H1 (cell line): ENCODE results near the gene PIM2. TPM values are rescaled to one million over a fixed set of nuclear protein-coding genes. Genes with fewer than 3 reads are reported as not detected.
A peak's percentile ranks its signal among the peaks of the same experiment; 100 is the strongest.

Source experiments
- CTCF ChIA-PET: fragments of 300-600 bp; sonication (Branson Sonifier 250); formaldehyde crosslinking; loops from one replicate; lab custom pipeline; 2021; ENCODE audit not compliant: partially characterized antibody; lab: Charles Lee
- POLR2A ChIA-PET: fragments of 300-600 bp; sonication (Branson Sonifier 250); formaldehyde crosslinking; loops from one replicate; lab custom pipeline; 2021; ENCODE audit warnings: inconsistent platforms; ENCODE audit not compliant: partially characterized antibody; lab: Charles Lee
- DNase-seq, 2 experiments: peaks; one replicate each; pipeline versions ENCODE4 v3.0.0 to v3.0.0-alpha.2; 2010 to 2022; ENCODE audit warnings: low spot score in 2 of 2, low read depth in 1 of 2, mixed read lengths in 1 of 2
- FAIRE-seq: peaks from 2 replicates; lab custom pipeline; 2011; peaks lifted over from hg19 to GRCh38; lab: Jason Lieb, UNC
- H2AFZ ChIP-seq: 2 replicates; pipeline ENCODE4 v1.8.1; 2012; ENCODE audit warnings: low read length, inconsistent platforms
- H2AK5ac ChIP-seq: 2 replicates; pipeline ENCODE4 v1.6.1; 2013; ENCODE audit warnings: low read depth, low read length
- H2BK120ac ChIP-seq: replicated peaks from 2 replicates; pipeline ENCODE3; 2013; ENCODE audit warnings: low read depth, low read length, inconsistent platforms
- H2BK12ac ChIP-seq: 2 replicates; pipeline ENCODE4 v1.6.1; 2013; ENCODE audit warnings: low read depth, low read length
- H2BK15ac ChIP-seq: 2 replicates; pipeline ENCODE4 v1.6.1; 2013; ENCODE audit warnings: low read length
- H2BK20ac ChIP-seq: 2 replicates; pipeline ENCODE4 v1.6.1; 2013; ENCODE audit warnings: low read length
- H2BK5ac ChIP-seq: 2 replicates; pipeline ENCODE4 v1.6.1; 2013; ENCODE audit warnings: low read depth, low read length
- H3K14ac ChIP-seq: 2 replicates; pipeline ENCODE4 v1.6.1; 2013; ENCODE audit warnings: inconsistent platforms; ENCODE audit not compliant: insufficient read length
- H3K18ac ChIP-seq: 2 replicates; pipeline ENCODE4 v1.6.1; 2013; ENCODE audit warnings: low read length; ENCODE audit errors: extremely low read depth
- H3K23ac ChIP-seq: 2 replicates; pipeline ENCODE4 v1.6.1; 2013; ENCODE audit warnings: inconsistent platforms; ENCODE audit not compliant: insufficient read length
- H3K23me2 ChIP-seq: 2 replicates; pipeline ENCODE4 v1.6.1; 2013; ENCODE audit warnings: low read depth, low read length
- H3K27ac ChIP-seq: 2 replicates; pipeline ENCODE4 v1.6.1; 2011; ENCODE audit warnings: low read depth, low read length, inconsistent platforms
- H3K27me3 ChIP-seq, 4 experiments: replicated peaks in 1 of 4; 1 replicate in 1 of 4; 2 replicates in 3 of 4; pipeline versions ENCODE4 v1.6.1 to v1.8.1; 2011 to 2013; ENCODE audit warnings: low read length in 3 of 4, mild to moderate bottlenecking in 3 of 4, inconsistent platforms in 2 of 4, mixed read lengths in 2 of 4, moderate library complexity in 1 of 4; ENCODE audit not compliant: control insufficient read depth in 3 of 4, insufficient read depth in 3 of 4; ENCODE audit errors: extremely low read depth in 1 of 4
- H3K36me3 ChIP-seq, 4 experiments: 2 replicates each; pipeline versions ENCODE4 v1.6.1 to v1.8.1; 2011 to 2013; ENCODE audit warnings: mild to moderate bottlenecking in 4 of 4, low read length in 3 of 4, moderate library complexity in 2 of 4, control low read depth in 1 of 4, inconsistent platforms in 1 of 4; ENCODE audit not compliant: insufficient read depth in 4 of 4, control insufficient read depth in 2 of 4
- H3K4ac ChIP-seq: replicated peaks from 2 replicates; pipeline ENCODE3; 2013; ENCODE audit warnings: low read length, low read depth, mixed read lengths, inconsistent platforms; ENCODE audit not compliant: insufficient read length
- H3K4me1 ChIP-seq, 4 experiments: replicated peaks in 1 of 4; 1 replicate in 1 of 4; 2 replicates in 3 of 4; pipeline versions ENCODE4 v1.6.1 to v1.8.1; 2011 to 2013; ENCODE audit warnings: low read length in 3 of 4, inconsistent platforms in 2 of 4, mixed read lengths in 1 of 4; ENCODE audit not compliant: insufficient read depth in 4 of 4, control insufficient read depth in 3 of 4
- H3K4me2 ChIP-seq, 2 experiments: 2 replicates each; pipeline versions ENCODE4 v1.6.1 to v1.8.1; 2011 to 2013; ENCODE audit warnings: low read depth in 2 of 2, low read length in 2 of 2, control low read depth in 1 of 2, inconsistent platforms in 1 of 2, mild to moderate bottlenecking in 1 of 2; ENCODE audit not compliant: insufficient read depth in 1 of 2
- H3K4me3 ChIP-seq, 4 experiments: fragments of 200-600, 300-600 bp in 1 of 4; sonication (generic), shearing (Covaris generic), sonication (Bioruptor Twin) in 1 of 4; 2 replicates each; pipeline versions ENCODE4 v1.5.1 to v1.8.1; 2011 to 2016; ENCODE audit warnings: low read length in 4 of 4, low read depth in 3 of 4, control low read depth in 2 of 4, inconsistent platforms in 2 of 4, mild to moderate bottlenecking in 2 of 4, mixed read lengths in 1 of 4, moderate library complexity in 1 of 4; ENCODE audit not compliant: insufficient read depth in 2 of 4; ENCODE audit errors: extremely low read depth in 1 of 4
- H3K56ac ChIP-seq: replicated peaks from 2 replicates; pipeline ENCODE3; 2013; ENCODE audit warnings: low read depth, mild to moderate bottlenecking, mixed read lengths, low read length, inconsistent platforms; ENCODE audit not compliant: insufficient read length
- H3K79me1 ChIP-seq: 2 replicates; pipeline ENCODE4 v1.6.1; 2013; ENCODE audit warnings: low read depth, low read length, control low read depth
- H3K79me2 ChIP-seq, 2 experiments: 2 replicates each; pipeline versions ENCODE4 v1.6.1 to v1.8.1; 2012 to 2013; ENCODE audit warnings: low read length in 2 of 2, mild to moderate bottlenecking in 2 of 2, inconsistent platforms in 1 of 2; ENCODE audit not compliant: insufficient read depth in 2 of 2, control insufficient read depth in 1 of 2
- H3K9ac ChIP-seq, 4 experiments: replicated peaks in 1 of 4; 1 replicate in 1 of 4; 2 replicates in 3 of 4; pipeline versions ENCODE4 v1.6.1 to v1.8.1; 2011 to 2013; ENCODE audit warnings: low read depth in 3 of 4, low read length in 3 of 4, control low read depth in 2 of 4, mild to moderate bottlenecking in 2 of 4, moderate library complexity in 2 of 4, inconsistent platforms in 1 of 4; ENCODE audit errors: extremely low read depth in 1 of 4
- H3K9me3 ChIP-seq, 2 experiments: 2 replicates each; pipeline versions ENCODE4 v1.6.1 to v1.8.1; 2012 to 2013; ENCODE audit warnings: mild to moderate bottlenecking in 2 of 2, moderate library complexity in 2 of 2, control low read depth in 1 of 2, inconsistent platforms in 1 of 2, low read depth in 1 of 2, low read length in 1 of 2, mixed read lengths in 1 of 2; ENCODE audit not compliant: insufficient read depth in 2 of 2
- H4K20me1 ChIP-seq, 2 experiments: replicated peaks in 1 of 2; 2 replicates each; pipeline versions ENCODE3 to v1.8.1; 2011 to 2013; ENCODE audit warnings: inconsistent platforms in 2 of 2, low read length in 2 of 2, mild to moderate bottlenecking in 1 of 2; ENCODE audit not compliant: insufficient read depth in 2 of 2, control insufficient read depth in 1 of 2
- H4K5ac ChIP-seq: 2 replicates; pipeline ENCODE4 v1.6.1; 2013; ENCODE audit warnings: low read length, low read depth, mixed read lengths, inconsistent platforms; ENCODE audit not compliant: insufficient read length
- H4K8ac ChIP-seq: 2 replicates; pipeline ENCODE4 v1.8.0; 2013; ENCODE audit warnings: mild to moderate bottlenecking, moderate library complexity, low read length, inconsistent platforms; ENCODE audit not compliant: insufficient read depth; ENCODE audit errors: extremely low read depth
- H4K91ac ChIP-seq: replicated peaks from 2 replicates; pipeline ENCODE3; 2013; ENCODE audit warnings: low read length, mixed read lengths, inconsistent platforms; ENCODE audit not compliant: insufficient read length
- RAD21 ChIP-seq, 2 experiments: IDR thresholded peaks in 1 of 2; conservative IDR thresholded peaks in 1 of 2; 2 replicates each; pipeline ENCODE4 v1.6.1; 2011; ENCODE audit warnings: low read depth in 2 of 2, low read length in 2 of 2, improper control_type of control experiment in 1 of 2, inconsistent platforms in 1 of 2, mild to moderate bottlenecking in 1 of 2, moderate library complexity in 1 of 2
- RXRA ChIP-seq: IDR thresholded peaks from 2 replicates; pipeline ENCODE4 v1.6.1; 2011; ENCODE audit warnings: low read depth, mild to moderate bottlenecking, low read length, moderate library complexity; ENCODE audit not compliant: insufficient read depth
- SIN3A ChIP-seq, 2 experiments: IDR thresholded peaks in 1 of 2; conservative IDR thresholded peaks in 1 of 2; 2 replicates each; pipeline ENCODE4 v1.6.1; 2011 to 2012; ENCODE audit warnings: low read length in 2 of 2, improper control_type of control experiment in 1 of 2, low read depth in 1 of 2, mild to moderate bottlenecking in 1 of 2
- WGBS, 2 experiments: shearing (Covaris generic) in 1 of 2; methylation state at CpG; one replicate each; pipeline versions ENCODE4 v1.1.6 to v1.1.7; 2013 to 2015; ENCODE audit warnings: low lambda C conversion rate in 2 of 2, mixed read lengths in 2 of 2, inconsistent platforms in 1 of 2, low coverage in 1 of 2, missing lambda C conversion rate in 1 of 2; ENCODE audit not compliant: insufficient replicate concordance in 2 of 2, insufficient coverage in 1 of 2, insufficient read length in 1 of 2; ENCODE audit errors: extremely low coverage in 1 of 2, missing lambda C conversion rate in 1 of 2; 5-methylcytosine and 5-hydroxymethylcytosine counted together
- polyA plus RNA-seq, 7 experiments: library from polyadenylated mRNA; depleted of rRNA in 3 of 7; stranded (reverse) in 5 of 7; unstranded in 2 of 7; fragments of >200 nt in 5 of 7; fragments of 200-250 nt in 2 of 7; gene quantifications; 1 replicate in 5 of 7; 2 replicates in 1 of 7; 4 replicates in 1 of 7; pipeline versions ENCODE4 v1.2.1 to v1.2.3, GENCODE V29; 2011 to 2013; ENCODE audit warnings: missing spikeins in 2 of 7, mixed read lengths in 2 of 7
- total RNA-seq: library from RNA; stranded (reverse); fragmentation: NEBNext Ultra II Directional; extraction: Animal tissue kit (Norgen Biotek cat#: 25700); gene quantifications from 2 replicates; pipeline ENCODE4 v1.2.1, GENCODE V29; 2021
- TF ChIP-seq, protein P1 (sequence below), 3 experiments: IDR thresholded peaks; 1 replicate in 2 of 3; 2 replicates in 1 of 3; pipeline versions ENCODE4 v1.5.1 to v1.6.1; 2011; ENCODE audit warnings: low read length in 3 of 3, mild to moderate bottlenecking in 3 of 3, inconsistent platforms in 2 of 3, low read depth in 1 of 3, moderate library complexity in 1 of 3; ENCODE audit not compliant: insufficient read depth in 1 of 3; ENCODE audit errors: control extremely low read depth in 1 of 3

The PIM2 gene
- total and polyA plus RNA-seq, 2 of the 8 experiments (the other 6 are each of a cell fraction or from before 2014, with no cell fraction given), result 180 to 203 TPM

GRCh38 chrX:48937054-48937907, 18.5 kb upstream of the PIM2 start:
- DNase-seq (peak in 1 of 2 experiments; percentile 52), FAIRE-seq (peak; percentile 95)
- Histone ChIP-seq H3K4me2 (peak overlapping the region; percentile 3 to 47; a peak in 3 of 4 replicates), H3K23me2 (no peaks in the 10 kb centered on the region; the same call in 1 of the 2 replicates), H2BK5ac (no peak overlapping the region; the same call in 1 of the 2 replicates), H3K27ac (peak overlapping the region; percentile 68), H2BK20ac (no peak overlapping the region), H2BK12ac (no peak overlapping the region), H4K8ac (no peak overlapping the region), H3K9ac (no peak overlapping the region), H3K27me3 (no peaks in the 10 kb centered on the region), H4K91ac (no peak overlapping the region), H2AFZ (no peak overlapping the region), H2AK5ac (no peak overlapping the region), H3K18ac (no peak overlapping the region), H3K14ac (no peak overlapping the region), H3K23ac (no peak overlapping the region), H3K36me3 (peaks cover 0 to 18% (median 7%) of the 10 kb centered on the region in 4 experiments; a peak in 6 of 8 replicates), H3K4ac (no peak overlapping the region), H3K4me1 (peaks cover 0 to 12% (median 3%) of the 10 kb centered on the region in 4 experiments; a peak in 6 of 7 replicates), H3K79me2 (peaks cover 0 to 54% of the 10 kb centered on the region in 2 experiments; a peak in 2 of 4 replicates), H4K20me1 (peaks cover 0 to 2% of the 10 kb centered on the region in 2 experiments), H2BK15ac (no peak overlapping the region), H3K4me3 (peak overlapping the region in 1 of 4 experiments; percentile 42; a peak in 2 of 8 replicates), H4K5ac (peak overlapping the region; percentile 16), H3K9me3 (no peaks in the 10 kb centered on the region), H2BK120ac (no peak overlapping the region), H3K79me1 (no peaks in the 10 kb centered on the region), H3K56ac (no peak overlapping the region)
- ChIA-PET CTCF (interaction anchor here (0.6 to 3.1 kb wide), 12 partner anchors 9 to 175 kb away, joined by 3 to 20 read pairs (median 4); partner anchors contain the start of genes PQBP1 and TIMM17B), POLR2A (interaction anchor here (1.0 to 21.5 kb wide), 8 partner anchors 11 to 110 kb away, joined by 3 to 572 read pairs (median 4); partner anchors contain the start of genes OTUD5, PIM2, PQBP1 and SLC35A2)
- WGBS, 2 experiments, result 20% methylated on average over 9 of the region's 9 CpGs; no CpG with 5 or more reads in 1 of the 2 experiments
- TF ChIP-seq RAD21 (IDR thresholded peaks at IDR 0.05 in 1 of 2, conservative IDR thresholded peaks at IDR 0.05 in 1 of 2; ENCODE audit: low read depth in 2 of 2, low read length in 2 of 2), result peak; percentile 74 to 82
- TF ChIP-seq SIN3A (conservative IDR thresholded peaks at IDR 0.05 in 1 of 2, IDR thresholded peaks at IDR 0.05 in 1 of 2; ENCODE audit: low read depth in 1 of 2, low read length in 2 of 2), result peak; percentile 1 to 54; a peak in 1 of 4 replicates
- no peak for TF ChIP-seq RXRA
- TF ChIP-seq, protein P1, sequence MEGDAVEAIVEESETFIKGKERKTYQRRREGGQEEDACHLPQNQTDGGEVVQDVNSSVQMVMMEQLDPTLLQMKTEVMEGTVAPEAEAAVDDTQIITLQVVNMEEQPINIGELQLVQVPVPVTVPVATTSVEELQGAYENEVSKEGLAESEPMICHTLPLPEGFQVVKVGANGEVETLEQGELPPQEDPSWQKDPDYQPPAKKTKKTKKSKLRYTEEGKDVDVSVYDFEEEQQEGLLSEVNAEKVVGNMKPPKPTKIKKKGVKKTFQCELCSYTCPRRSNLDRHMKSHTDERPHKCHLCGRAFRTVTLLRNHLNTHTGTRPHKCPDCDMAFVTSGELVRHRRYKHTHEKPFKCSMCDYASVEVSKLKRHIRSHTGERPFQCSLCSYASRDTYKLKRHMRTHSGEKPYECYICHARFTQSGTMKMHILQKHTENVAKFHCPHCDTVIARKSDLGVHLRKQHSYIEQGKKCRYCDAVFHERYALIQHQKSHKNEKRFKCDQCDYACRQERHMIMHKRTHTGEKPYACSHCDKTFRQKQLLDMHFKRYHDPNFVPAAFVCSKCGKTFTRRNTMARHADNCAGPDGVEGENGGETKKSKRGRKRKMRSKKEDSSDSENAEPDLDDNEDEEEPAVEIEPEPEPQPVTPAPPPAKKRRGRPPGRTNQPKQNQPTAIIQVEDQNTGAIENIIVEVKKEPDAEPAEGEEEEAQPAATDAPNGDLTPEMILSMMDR (IDR thresholded peaks at IDR 0.05; ENCODE audit: control extremely low read depth in 1 of 3, insufficient read depth in 1 of 3, low read depth in 1 of 3, low read length in 3 of 3), result peak; percentile 27 to 79 (median 77)
